NCI-H526 treated with DMSO at 0.1 percent for 48 hours (cell line): Measurements from ENCODE around the gene PPP1R14C.
"Not testable (repeated sequence)": the region's sequence is repeated elsewhere in the genome, so short reads cannot be mapped to it uniquely, and the experiment has no call there.

Source experiments
- DNase-seq: peaks from one replicate; lab custom pipeline; 2025; lab: John Stamatoyannopoulos, UW

The PPP1R14C gene

DNA sequence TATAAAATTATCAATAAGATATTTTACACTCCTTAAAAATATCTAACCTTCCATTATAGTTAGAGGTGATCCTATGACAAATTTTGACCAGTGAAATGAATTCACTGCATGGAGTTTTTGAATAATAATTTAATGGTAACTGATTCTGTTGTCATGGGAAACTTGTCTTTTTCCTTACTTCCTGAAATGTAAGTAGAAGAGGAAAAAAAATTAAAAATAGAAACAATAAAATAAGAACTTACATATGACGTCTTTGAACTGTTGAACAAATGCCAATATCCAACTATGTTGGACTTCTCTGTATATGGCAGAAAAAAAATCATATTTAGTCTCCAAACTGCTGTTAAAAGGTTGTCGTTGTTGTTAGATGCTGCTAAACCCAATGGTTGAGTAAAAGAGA is 26.3 kb downstream of the PPP1R14C start:
- DNase-seq = no peak

- DNase-seq = no peak
Measured at GRCh38 chr6:150169609-150170008, 26.8 kb downstream of the PPP1R14C start.

- no peak for DNase-seq
Measured at GRCh38 chr6:150172929-150173328, 30.1 kb downstream of the PPP1R14C start.

DNA sequence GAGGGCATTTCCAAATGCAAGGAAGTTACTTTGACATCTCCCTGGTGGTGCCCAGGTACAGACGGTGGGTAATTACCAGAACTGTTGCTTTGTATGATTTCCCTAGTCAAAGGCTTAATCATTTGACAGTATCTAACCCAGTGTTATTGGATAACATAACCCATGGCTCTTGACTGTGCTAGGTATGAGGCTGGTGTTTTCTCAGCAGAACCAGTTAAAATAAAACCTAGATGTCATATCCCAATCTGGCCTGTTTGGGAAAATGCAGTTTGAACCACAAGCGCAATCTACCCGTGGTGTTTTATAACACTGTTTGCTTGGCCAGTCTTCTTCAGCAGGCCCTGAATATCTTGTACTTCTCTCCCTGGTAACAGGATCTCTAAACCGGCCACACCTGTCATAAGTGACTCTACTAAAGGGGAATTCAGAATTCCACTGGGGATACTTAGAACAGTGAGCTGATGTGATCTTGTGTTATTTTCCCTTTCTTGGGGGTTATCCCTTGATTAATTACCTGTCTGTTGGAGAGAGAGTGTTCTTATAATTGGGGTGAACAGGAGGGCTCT is 32.8 kb downstream of the PPP1R14C start:
- no peak for DNase-seq

DNA sequence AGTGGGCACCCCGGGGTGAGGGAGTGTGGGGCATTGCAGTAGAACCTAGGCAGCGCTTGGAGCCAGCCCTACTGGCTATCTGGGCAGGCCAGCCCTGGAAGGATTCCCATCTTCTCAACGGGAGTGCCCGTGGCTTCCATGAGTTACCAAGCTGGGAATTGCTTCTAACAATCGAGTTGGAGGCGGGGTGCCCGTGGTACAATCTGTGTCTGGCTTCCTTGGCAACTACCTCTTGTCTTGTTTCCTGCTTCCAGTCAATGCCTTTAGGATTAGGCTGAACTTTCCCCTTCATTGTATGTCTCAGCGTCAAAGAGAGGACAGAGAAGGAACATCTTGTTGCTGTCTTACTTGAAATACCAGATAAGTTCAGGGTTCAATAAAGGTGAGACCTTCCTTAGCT is 33.3 kb downstream of the PPP1R14C start:
- DNase-seq = no peak

GRCh38 chr6:150176659-150177058 is 33.8 kb downstream of the PPP1R14C start:
- DNase-seq = no peak

GRCh38 chr6:150177259-150177951 is 34.6 kb downstream of the PPP1R14C start:
- DNase-seq = no peak

- DNase-seq = peak; percentile 32
Measured at GRCh38 chr6:150177952-150178520, 35.2 kb downstream of the PPP1R14C start.

- DNase-seq = no peak
Measured at GRCh38 chr6:150179030-150179429, 36.2 kb downstream of the PPP1R14C start.

DNA sequence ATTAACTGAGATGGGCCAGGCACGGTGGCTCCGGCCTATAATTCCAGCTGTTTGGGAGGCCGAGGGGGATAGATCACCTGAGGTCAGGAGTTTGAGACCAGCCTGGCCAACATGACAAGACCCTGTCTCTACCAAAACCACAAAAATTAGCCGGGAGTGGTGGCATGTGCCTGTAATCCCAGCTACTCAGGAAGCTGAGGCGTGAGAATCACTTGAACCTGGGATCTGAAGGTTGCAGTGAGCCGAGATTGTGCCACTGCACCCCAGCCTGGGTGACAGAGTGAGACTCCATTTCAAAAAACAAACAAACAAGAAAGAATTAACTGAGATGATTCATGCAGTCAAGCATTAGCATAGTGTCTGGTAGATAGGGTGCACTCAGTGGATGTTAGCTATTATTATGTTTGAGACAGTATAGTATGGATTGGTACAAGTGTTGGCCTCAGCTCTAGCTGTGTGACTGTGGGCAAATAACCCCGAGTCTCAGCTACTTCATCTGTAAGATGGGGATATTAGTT is 37.1 kb downstream of the PPP1R14C start:
- DNase-seq = not testable (repeated sequence)

DNA sequence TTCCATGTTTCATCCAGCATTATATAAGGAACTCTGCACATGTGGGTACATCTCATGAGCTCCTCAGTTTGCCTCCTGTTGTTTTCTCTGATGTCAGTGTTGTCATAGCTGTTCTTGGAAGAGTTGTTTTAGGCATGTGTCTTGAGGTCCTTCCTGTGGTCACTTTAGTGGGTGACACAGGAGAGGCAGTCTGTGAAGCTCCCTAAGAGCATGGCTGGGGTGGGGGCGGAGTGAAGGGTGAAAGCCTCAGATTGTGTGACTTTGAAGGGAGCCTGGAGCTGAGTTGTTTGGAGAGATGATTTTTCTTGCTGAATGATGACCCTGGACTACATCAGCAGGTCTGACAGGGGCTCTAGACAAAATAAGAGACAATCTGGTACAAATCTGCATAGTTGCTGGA is 37.7 kb downstream of the PPP1R14C start:
- DNase-seq = no peak

DNA sequence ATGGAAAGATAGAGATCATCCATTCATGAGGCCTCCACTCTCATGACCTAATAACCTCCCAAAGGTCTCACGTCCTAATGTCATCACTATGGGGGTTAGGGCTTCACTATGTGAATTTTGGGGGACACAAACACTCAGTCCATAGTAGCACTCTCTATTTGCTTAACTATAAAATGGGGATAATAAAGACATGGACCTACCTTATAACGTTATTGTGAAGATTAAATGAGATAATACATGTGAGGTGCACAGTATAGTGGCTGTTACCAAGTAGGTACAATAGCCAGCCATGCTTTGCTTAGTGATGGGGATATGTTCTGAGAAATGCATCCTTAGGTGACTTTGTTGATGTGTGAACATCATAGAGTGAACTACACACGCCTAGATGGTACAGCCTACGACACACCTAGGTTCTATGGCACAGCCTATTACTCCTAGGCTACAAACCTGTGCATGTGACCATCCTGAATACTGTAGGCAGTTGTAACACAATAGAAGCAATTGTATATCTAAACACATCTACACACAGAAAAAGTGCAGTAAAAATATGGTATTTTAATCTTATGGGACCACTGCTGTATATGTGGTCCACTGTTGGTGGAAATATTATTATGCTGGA is 39.7 kb downstream of the PPP1R14C start:
- no peak for DNase-seq

DNA sequence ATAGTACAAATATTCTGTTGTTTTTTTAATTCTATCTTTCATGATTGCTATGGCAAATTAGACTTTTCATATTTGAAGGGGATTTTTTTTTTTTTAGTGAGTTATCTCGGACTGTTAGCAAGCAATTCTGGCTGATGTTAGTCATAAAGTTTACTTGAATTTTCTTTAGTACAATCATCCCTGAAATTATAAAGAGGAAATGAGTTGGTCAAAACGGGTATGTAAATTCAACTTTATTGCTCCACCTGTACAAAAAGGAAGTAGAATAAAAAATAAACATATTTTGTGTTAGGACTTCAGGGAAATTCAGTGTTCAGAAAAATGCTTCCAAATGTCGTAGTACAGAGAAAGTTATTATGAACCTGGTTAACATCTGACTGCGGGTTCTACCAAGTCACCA is 40.3 kb downstream of the PPP1R14C start:
- no peak for DNase-seq

DNA sequence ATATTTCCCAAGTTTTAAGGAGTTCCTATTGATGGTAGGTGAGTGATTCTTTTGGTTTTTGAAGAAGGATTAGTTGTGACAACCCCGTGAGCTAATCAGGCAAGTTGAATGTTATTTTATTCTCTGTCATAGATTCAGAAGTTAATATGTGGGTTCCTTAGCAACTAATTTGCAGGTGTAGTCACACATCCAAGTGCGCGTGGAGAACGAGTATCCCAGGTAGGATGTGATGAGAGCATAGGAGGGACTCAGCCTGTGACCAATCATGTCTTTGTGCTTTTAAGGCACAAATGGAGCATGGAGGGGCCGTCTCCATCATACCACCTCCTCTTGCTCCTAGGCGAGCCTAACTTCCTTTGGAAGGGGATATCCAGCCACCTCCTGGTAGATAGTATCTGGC is 41.1 kb downstream of the PPP1R14C start:
- DNase-seq = no peak

DNA sequence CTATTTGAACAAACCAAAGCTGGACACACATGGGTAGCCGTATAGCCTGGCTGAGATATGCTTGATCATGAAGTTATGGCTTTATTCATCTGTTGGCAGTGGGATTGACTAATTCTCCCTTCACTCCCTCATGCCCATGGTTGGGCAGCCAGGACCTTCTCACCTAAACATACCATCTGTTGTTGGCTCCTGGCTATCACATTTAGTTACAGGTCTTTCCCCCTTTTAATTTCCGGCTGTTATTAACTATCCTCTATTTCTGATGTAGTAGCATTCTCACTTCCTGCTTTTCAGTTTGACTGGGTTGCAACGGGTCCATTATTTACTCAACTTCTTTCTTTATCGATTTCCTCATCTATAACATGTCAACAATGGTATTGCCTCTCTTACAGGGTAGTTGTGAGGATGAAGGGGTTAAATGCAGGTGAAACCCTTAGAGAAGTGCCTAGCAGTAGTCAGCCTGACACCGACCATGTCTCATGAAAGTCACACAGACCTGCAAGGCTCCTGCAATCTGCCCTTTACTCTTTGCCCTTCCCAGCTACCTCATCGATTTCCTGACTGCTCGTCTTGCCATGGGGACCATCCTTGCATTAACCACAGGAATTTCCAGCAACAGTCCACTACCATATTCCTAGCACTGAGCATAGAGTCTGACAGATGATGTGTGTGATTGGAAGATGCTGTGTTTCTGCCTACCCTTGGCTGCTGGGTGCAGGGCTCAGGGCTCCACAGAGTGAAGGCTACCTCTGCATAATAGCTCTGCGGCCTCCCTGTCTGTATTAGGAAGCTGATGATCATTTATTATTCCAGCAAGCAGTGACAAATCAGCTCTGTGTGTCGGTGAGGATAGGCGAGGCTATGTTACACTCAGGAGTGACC is 42.2 kb downstream of the PPP1R14C start:
- DNase-seq = no peak

DNA sequence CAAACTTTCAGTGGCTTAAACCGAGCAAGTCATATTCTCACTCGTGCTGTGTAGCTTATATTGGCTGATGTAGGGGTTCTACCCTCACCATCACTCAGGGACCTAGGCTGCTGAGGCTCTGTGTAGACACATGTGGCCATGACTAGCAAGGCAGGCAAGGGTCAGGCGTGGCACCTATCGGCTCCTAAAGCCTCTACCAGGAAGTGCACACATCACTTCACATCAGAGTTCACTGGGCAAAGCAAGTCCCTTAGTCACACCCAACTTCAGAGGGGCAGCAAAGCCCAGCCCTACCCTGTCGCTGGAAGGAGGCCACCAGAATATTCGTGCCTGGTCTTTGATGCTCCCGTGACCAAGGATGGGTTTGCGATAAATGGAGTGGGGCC is 42.9 kb downstream of the PPP1R14C start:
- DNase-seq = no peak

- no peak for DNase-seq
Measured at GRCh38 chr6:150186129-150186898, 43.5 kb downstream of the PPP1R14C start.

DNA sequence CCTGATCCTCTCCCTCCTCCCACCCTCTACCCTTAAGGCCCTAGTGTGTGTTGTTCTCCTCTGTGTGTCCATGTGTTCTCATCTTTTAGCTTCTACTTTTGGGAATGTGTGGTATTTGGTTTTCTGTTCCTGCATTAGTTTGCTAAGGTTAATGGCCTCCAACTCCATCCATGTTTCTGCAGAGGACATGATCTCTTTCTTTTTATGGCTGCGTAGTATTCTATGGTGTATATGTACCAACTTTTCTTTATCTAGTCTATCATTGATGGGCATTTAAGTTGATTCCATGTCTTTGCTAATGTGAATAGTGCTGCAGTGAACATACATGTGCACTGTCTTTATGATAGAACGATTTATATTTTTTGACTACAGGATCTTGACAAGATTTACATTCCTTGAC is 44.6 kb downstream of the PPP1R14C start:
- not testable (repeated sequence) for DNase-seq

GRCh38 chr6:150189122-150189521 is 46.3 kb downstream of the PPP1R14C start:
- no peak for DNase-seq

DNA sequence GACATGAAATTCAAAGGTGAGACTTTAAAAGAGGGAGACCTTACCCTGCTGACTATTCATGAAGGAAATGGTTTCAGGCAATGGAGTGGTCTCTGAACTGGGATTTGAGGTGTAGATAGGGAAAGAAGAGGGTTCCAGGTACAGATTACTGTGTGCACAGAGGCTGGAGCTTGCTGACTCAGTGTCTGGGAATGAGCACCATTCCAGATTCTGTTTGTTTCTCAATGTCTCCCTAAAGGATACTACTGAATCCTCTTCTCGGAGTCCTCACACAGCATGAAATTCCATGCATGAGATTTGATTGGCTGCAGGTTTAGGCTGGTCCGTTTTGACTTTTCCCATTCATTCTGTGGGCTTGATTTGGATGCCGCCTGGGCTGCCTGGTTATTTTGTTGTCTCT is 49.0 kb downstream of the PPP1R14C start:
- no peak for DNase-seq

GRCh38 chr6:150194195-150194594 is 51.4 kb downstream of the PPP1R14C start:
- DNase-seq = no peak
